Suppressor macrophage (primary cell): ENCODE data around the gene HOXD1.

Source experiments
- DNase-seq, 4 experiments: peaks; one replicate each; pipeline ENCODE4 v3.0.0-alpha.2; 2020 to 2022

The HOXD1 gene

DNA sequence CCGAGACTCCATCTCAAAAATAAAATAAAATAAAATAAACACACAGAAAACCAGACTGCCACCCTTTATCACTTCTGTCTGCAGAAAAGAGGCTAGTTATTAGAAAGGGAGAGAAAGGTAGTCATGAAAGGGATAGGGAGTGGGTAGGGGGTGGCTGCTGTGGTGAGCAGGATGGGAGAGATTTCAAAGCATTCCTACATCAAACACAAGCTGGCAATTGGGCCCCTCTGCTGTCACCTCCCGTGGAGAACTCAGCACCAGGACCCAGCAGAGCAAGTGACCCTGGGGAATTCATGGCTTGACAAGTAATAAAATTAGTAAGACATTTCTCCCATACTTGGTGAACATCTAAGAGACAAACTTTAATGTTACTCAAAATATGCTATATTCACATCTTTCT lies 3.7 kb upstream of the HOXD1 start:
- DNase-seq, result no peak

DNA sequence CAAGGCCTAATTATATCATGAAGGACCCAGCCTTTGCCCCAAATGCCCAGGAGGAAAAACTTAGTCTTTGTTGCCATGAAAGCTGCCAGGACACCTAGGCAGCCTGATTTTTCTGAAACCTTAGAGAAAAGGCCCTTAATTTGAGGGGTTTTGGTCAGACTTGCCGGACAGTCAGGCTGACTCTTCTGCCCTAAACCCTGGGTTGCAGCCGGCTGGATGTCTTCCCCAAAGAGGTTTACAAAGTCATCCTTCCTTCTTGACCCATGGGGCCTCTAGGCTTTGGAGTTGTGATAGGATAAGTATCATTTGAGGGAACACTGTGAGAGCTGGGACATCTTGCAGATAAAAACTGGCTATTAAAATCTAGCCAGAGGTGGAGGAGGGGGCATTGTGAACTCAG lies 2.4 kb upstream of the HOXD1 start:
- DNase-seq, result no peak

DNA sequence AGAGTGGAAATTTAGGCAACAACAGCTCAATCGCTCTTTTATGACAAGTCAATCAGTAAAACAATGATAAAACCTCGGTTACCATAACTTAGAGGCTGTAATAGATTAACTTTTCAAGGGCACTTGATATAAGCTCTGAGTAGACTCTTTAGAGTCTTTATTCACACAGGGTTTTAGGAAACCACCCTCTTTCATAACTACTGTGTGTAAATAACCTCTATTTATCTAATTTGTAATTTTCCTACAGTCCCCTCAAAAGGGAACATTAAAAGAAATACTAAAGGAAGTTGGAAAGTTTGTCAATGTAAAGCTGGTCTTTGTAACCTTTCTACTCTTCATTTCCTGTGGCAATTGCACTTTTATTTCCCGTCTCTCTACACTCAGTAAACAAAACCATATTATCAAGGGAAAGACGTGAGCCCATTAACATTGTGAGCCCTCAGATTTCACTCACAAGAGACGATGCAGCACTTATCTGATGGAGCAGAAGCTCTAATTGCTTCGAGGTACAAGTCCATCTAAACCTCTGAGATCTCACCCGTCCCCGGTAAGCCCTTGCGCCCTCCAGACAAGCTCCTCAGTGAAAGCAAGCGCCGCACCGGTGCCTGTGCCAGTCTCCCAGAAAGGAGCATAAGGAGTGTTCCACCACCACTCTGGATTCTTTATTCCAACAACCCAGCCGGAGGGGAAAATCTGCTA lies 1.1 kb upstream of the HOXD1 start:
- DNase-seq, result no peak

DNA sequence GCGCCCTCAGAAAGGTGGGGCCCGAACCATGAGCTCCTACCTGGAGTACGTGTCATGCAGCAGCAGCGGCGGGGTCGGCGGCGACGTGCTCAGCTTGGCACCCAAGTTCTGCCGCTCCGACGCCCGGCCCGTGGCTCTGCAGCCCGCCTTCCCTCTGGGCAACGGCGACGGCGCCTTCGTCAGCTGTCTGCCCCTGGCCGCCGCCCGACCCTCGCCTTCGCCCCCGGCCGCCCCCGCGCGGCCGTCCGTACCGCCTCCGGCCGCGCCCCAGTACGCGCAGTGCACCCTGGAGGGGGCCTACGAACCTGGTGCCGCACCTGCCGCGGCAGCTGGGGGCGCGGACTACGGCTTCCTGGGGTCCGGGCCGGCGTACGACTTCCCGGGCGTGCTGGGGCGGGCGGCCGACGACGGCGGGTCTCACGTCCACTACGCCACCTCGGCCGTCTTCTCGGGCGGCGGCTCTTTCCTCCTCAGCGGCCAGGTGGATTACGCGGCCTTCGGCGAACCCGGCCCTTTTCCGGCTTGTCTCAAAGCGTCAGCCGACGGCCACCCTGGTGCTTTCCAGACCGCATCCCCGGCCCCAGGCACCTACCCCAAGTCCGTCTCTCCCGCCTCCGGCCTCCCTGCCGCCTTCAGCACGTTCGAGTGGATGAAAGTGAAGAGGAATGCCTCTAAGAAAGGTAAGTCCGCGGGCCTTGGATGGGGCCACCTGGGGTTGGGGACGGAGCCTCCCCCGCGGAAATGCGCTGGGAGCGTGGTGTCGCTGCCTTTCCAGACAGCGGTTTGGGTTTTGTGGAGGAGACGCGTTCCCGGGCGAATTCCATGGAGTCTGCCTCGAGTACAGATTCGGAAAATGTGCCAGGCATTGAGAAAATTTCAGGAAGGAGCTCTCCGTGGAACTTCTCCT lies 559 bp downstream of the HOXD1 start:
- no peak for DNase-seq

DNA sequence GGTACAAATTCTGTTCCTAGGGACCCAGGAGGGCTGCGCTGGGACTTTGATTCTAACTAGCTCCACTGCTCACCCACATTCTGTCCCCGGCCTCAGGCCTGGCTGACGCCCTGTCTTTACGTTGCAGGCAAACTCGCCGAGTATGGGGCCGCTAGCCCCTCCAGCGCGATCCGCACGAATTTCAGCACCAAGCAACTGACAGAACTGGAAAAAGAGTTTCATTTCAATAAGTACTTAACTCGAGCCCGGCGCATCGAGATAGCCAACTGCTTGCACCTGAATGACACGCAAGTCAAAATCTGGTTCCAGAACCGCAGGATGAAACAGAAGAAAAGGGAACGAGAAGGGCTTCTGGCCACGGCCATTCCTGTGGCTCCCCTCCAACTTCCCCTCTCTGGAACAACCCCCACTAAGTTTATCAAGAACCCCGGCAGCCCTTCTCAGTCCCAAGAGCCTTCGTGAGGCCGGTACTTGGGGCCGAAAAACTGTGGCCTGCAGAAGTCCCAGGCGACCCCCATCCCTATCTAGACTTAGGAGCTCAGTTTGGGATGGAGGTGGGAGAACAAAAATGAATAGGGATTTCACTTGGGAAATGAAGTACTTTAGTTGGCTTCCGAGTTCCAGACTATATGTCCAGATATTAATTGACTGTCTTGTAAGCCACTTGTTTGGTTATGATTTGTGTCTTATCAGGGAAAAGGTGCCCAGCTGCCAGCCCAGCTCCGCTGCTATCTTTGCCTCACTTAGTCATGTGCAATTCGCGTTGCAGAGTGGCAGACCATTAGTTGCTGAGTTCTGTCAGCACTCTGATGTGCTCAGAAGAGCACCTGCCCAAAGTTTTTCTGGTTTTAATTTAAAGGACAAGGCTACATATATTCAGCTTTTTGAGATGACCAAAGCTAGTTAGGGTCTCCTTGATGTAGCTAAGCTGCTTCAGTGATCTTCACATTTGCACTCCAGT lies 1.5 kb downstream of the HOXD1 start:
- DNase-seq, result no peak

DNA sequence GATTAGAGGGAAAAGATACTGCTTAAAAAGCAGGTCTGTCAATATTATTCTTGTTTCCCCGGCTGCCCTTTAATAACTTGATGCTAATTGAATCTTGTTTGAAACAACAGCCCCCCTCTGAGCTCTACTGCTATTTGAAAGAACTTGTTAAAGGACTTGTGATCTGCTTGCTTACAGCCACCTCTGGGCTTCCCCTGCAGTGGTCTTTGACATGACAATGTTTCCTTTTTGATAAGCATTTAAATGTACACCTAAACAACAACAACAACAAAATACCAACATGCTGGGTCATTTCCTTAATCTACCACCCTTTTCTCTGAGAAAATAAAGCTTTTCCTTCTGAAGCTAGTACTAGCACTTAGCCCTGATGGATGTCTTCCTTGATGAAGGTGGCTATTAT lies 3.9 kb downstream of the HOXD1 start:
- no peak for DNase-seq

DNA sequence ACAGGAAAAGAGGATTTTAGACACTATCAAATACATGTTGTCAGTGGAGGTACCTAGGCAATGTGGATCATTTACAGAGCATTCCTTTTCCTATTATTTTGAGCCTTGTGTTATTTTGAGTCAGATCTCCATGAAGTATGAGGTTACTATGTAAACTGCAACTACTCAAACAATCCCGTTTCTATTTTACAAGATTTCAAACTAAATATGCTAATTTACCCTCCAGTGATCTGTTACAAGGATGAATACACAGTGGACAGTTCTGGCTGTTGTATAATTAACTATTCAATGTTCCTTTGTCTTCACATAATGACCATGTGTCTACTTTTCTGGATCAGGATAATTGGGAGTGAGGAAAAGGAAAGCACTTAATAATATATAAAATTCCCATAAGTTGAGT lies 4.6 kb downstream of the HOXD1 start:
- DNase-seq, result no peak

DNA sequence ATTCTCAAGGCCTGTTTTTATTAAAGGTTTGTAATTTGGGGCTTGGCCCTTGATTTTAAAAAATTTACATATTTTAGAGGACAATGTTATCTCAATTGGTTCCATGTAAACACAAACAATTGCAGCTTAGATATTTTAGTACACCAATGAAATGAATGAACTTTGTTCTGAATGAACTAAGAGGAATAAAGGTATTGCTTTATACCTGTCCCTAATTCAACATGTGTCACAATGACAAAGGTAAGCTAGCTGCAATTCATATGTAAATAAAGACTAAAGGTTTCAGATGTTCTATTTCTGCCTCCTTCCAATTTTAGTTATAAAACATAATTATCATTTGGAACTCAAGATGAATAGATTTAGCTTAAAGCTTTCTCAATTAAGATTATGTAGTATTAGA lies 11.4 kb downstream of the HOXD1 start:
- no peak for DNase-seq

DNA sequence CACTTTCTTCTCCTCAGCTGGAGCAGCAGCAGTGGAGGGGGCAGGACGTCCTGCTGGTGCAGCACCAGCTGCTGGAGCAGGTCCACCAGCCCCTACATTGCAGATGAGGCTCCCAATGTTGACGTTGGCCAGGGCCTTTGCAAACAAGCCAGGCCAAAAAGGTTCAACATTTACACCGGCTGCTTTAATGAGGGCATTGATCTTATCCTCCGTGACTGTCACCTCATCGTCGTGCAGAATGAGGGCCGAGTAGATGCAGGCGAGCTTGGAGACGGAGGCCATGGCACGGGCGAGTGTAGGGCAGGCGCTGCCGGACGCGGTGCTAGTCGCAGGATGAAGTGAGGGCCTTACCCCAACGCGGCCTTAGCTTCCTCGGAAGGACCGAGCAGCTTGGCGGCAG lies 12.5 kb downstream of the HOXD1 start:
- no peak for DNase-seq

DNA sequence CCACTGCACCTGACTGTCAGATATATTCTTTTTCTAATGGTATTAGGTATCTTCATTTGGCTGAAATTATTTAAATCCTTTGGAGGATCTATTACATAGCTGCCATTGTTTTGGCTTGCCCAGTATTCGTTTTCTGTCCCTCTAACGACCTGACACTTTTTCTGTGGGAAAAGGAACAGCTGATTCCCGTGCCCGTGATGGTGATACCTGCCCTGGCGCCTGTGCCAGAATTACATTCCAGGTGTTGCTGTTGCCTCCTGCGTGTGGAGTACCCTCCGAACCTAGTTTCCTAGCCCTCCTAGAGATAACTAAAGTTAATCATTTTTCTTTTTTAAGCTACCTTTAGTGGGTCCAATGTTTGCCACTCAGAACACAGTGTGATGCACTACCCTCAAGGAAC lies 14.0 kb downstream of the HOXD1 start:
- no peak for DNase-seq

DNA sequence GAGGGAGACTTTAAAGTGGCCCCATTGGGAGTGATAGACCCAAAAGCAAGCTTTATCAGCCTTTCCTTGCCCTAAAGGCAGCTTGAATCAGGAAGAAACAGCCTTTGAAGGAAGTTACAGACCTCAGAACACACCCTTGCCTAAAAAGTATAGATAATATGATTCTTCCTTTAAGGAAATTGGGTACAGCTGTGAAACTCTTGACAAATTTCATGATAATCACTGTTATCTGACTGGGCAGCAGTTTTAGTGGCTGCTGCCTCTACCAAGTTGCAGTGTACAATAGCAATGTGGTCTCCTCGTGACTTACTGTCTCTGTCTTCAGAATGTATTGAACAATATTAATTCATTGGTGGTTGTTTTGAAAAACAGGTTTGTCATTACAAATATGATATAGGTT lies 16.7 kb downstream of the HOXD1 start:
- DNase-seq, result no peak

DNA sequence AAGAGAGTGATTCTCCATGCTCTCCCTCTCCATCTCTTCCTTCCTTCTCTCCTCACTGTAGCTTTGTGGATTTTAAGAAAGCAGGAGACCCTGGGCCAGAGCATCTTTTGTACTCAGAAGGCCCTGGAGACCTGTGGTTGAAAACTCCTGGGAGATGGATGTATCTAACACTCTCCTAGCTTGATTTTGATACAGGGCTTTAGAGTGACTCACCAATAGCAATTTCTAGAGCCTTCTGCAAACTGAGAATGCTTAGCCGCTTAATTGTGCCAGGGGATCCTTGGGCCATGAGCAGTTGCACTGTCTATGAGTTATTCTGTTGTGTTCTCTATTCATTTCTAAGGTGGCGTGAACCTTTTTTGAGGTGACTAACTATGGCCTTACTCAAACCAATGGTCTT lies 17.7 kb downstream of the HOXD1 start:
- no peak for DNase-seq

DNA sequence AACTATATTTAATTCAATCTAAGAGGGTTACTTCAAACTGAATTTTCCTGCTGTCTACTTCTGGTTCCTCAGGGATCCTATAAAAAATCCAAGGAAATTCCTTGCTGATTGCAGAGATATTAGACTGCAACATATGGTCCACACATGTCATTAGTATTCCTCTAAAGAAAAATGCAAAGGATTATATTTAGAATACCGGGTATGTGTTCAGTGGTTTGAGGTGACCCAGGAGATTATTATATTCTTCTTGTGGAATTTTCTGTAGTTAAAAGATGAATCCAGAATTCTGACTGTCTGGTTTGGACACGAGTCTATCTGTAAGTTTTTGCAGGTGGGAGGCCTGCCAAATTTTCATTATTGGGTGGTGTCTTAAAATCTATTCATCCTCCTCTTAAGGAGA lies 18.2 kb downstream of the HOXD1 start:
- no peak for DNase-seq

DNA sequence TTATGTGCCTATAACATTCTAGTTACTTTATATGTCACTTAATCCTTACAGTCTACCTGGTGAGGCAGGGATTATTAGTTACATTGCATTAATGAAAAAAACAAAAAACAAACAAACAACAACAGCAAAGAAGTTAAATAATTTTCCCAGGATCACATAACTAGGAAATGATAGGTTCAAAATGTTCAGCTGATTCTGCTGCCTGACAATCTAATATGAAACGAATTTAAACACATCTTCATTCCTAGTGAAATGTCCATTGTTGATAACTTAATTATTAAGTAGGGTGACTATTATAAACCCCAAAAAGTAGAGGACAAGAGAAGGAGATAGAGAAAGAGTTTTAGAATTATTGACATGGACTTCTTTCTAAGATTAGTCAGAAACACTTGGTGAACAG lies 22.6 kb downstream of the HOXD1 start:
- no peak for DNase-seq

DNA sequence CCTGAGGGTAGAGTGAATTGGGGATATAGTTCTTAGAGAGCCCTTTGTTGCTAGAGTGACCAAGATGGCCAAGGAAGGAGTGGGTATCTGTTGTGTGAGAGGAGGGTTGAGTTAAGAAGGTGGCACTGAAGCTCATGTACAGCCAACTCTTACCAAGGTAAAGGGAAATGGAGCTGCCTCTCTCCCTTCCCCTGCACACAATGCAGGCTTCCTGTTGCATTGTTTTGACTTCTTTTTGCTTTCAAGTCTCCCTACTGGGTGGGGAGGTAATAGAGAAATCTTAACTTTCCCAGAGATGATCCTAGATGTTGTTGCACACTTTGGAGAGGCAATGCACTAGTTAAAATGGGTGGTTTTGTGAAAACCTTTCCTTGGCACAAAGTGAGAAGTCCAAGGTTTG lies 23.8 kb downstream of the HOXD1 start:
- no peak for DNase-seq

DNA sequence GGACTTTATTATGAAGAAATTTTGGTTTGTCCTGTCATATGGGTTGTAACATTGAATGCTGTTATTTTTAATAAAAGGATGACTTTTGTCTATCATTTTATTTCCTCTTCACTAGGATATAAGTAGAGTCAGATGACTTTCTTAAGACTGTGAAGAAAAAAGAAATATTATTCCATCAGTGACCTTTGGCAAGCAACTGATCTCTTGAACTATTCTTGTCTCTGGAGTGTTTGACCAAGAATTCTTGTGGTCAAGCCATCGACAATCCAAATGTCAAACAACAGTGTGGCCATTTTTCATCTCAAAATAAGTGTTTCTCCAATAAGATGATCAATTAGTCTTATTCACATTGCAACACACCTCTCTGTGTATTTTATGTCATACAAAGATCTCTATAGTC lies 24.9 kb downstream of the HOXD1 start:
- DNase-seq, result no peak

DNA sequence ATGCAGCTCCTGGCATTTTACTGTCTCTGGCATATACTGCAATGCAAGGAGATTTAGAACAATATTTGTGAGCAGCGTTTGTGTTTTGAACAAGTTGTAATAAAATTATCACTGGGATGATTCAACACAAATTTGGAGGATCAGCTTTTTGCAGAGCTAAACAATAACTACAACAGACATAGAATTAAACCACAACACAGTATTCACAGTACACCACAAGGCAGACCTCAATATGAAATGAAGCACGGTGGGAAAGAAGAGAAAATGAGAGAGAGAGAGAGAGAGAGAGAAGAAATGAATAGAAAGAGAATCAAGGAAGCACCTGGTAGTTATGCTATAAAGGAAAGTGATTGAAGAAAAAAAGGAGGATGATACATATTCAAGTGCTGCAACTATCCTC lies 39.4 kb downstream of the HOXD1 start:
- no peak for DNase-seq

DNA sequence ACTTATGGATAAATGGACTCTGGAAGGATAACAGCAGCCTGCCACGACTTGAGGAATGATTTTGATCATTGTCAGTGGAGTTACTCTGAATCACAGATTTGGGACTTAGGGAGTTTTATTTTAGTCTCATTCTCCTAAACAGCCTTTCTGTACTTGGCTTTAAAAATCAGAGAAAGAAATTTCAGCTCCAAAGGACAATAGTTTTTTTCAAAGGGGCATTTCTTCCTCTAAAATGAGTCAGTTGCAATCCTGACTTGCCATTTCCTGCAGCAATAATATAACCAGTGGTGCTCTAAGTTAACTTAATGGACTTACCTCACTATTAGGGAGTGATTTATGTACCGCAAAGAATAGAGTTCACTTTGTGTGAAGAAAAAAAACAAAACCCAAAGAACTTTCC lies 45.7 kb downstream of the HOXD1 start:
- no peak for DNase-seq

DNA sequence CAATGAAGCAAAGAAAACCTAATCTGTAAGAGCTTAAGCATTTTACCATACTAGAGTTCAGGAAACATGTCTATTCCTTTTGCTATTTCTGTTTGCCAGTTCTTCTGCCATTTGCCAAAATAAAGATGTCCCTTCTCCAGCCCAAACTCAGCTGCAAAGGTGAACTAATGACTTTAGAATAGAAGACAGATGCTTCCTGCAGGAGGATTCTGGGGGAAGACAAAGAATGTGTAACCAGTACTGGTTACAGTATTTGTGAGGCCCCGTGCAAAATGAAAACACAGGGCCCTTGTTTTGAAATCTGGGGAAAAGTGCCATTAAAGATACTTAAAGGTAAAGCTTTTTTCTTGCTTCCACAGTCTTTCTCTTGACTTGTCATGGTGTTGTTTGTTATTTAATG lies 46.5 kb downstream of the HOXD1 start:
- DNase-seq, result no peak

DNA sequence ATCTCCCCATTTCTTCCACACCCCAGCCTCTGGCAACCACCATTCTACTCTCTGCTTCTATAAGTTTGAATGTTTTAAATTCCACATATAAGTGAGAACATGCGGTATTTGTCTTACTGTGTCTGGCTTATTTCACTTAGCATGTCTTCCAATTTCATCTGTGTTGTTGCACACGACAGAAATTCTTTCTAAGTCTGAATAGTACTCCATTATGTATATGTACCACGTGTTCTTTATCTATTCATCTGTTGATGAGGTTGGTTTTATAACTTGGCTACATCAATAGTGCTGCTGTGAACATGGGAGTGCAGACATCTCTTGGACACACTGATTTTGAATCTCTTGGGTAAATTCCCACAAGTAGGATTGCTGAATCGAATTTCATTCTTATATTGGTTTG lies 49.0 kb downstream of the HOXD1 start:
- no peak for DNase-seq

DNA sequence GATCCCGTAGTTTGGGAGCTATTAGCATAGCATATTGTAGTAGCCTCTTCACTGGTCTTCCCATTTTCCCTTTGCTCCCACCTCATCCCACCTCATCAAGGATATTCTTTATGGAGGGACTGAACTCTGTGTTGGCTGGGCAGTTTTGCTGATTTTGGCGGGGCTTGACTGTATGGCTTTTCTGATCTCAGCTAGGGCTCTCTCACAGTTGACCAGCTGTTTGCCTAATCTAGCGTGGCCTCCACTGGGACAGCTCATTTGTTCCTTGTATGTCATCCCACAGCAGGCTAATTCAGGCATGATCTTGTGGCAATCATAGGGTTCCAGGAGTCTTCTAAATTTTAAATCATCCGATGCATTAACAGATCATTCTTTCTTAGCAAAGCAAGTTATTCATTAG lies 50.6 kb downstream of the HOXD1 start:
- no peak for DNase-seq

DNA sequence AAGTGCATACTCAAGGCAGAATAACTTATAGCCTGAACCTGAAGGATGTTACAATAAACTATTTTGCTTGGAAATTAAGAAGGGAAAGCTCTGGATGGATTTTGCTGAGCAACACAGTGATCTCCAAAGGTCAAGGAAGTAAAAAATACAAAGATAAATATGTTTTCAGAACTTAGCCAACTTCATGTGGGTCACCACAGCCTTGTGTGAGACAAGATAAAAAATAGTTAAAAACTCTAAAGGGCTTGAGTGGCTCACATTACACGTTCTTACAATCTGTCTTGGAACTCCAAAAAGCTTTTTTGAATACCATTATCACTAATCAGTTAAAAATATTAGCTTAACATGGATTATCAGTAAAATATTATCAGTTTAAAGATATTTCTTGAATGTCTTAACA lies 51.8 kb downstream of the HOXD1 start:
- no peak for DNase-seq
